Ishikawa (cell line): ENCODE results near the gene FLNC.

ENCODE experiments used
- CEBPB ChIP-seq: IDR thresholded peaks from 2 replicates; pipeline ENCODE4 v1.6.1; 2012
- CREB1 ChIP-seq: IDR thresholded peaks from 2 replicates; pipeline ENCODE4 v1.6.1; 2012; ENCODE audit warnings: low read depth
- EGR1 ChIP-seq: IDR thresholded peaks from 2 replicates; pipeline ENCODE4 v1.6.1; 2012
- EP300 ChIP-seq: IDR thresholded peaks from 2 replicates; pipeline ENCODE4 v1.6.1; 2012; ENCODE audit warnings: borderline replicate concordance
- FOXM1 ChIP-seq: IDR thresholded peaks from 2 replicates; pipeline ENCODE4 v1.6.1; 2012; ENCODE audit warnings: low read depth, borderline replicate concordance
- MAX ChIP-seq: IDR thresholded peaks from 2 replicates; pipeline ENCODE4 v1.6.1; 2012
- NFIC ChIP-seq: IDR thresholded peaks from 2 replicates; pipeline ENCODE4 v1.6.1; 2012
- RAD21 ChIP-seq: IDR thresholded peaks from 2 replicates; pipeline ENCODE4 v1.6.1; 2012; ENCODE audit warnings: low read depth
- REST ChIP-seq: IDR thresholded peaks from 2 replicates; pipeline ENCODE4 v1.6.1; 2012; ENCODE audit warnings: low read depth, mild to moderate bottlenecking
- TAF1 ChIP-seq: IDR thresholded peaks from 2 replicates; pipeline ENCODE4 v1.6.1; 2012; ENCODE audit warnings: low read depth, mild to moderate bottlenecking
- TCF12 ChIP-seq: IDR thresholded peaks from 2 replicates; pipeline ENCODE4 v1.6.1; 2012; ENCODE audit warnings: low read depth
- TEAD4 ChIP-seq: IDR thresholded peaks from 2 replicates; pipeline ENCODE4 v1.6.1; 2012
- USF1 ChIP-seq: IDR thresholded peaks from 2 replicates; pipeline ENCODE4 v1.6.1; 2012
- YY1 ChIP-seq: IDR thresholded peaks from 2 replicates; pipeline ENCODE4 v1.6.1; 2012; ENCODE audit warnings: low read depth
- ZBTB7A ChIP-seq: IDR thresholded peaks from 2 replicates; pipeline ENCODE4 v1.6.1; 2012; ENCODE audit warnings: low read depth

The FLNC gene

GRCh38 chr7:128893251-128894100 is 63.3 kb downstream of the FLNC start:
- TF ChIP-seq YY1 (no peak), TCF12 (peak; percentile 80; the same call in 1 of the 2 replicates), NFIC (peak; percentile 46; the same call in 1 of the 2 replicates), TAF1 (no peak), FOXM1 (no peak), RAD21 (no peak), CREB1 (no peak), CEBPB (no peak), REST (no peak), ZBTB7A (peak; percentile 57; the same call in 1 of the 2 replicates), TEAD4 (peak; percentile 56; the same call in 1 of the 2 replicates), EP300 (peak; percentile 47; the same call in 1 of the 2 replicates), MAX (peak; percentile 76), EGR1 (no peak), USF1 (no peak)

GRCh38 chr7:128894101-128894440 is 63.9 kb downstream of the FLNC start:
- TF ChIP-seq ZBTB7A = no peak
- no peak for TF ChIP-seq EP300
- no peak for TF ChIP-seq TEAD4
- no peak for TF ChIP-seq TAF1
- no peak for TF ChIP-seq CREB1
- no peak for TF ChIP-seq MAX

GRCh38 chr7:128895320-128895719 is 65.1 kb downstream of the FLNC start:
- TF ChIP-seq CREB1 = no peak
- no peak for TF ChIP-seq CEBPB
- no peak for TF ChIP-seq REST
- no peak for TF ChIP-seq YY1
- no peak for TF ChIP-seq TEAD4
- no peak for TF ChIP-seq EGR1
- no peak for TF ChIP-seq EP300
- no peak for TF ChIP-seq RAD21
- TF ChIP-seq TCF12 = no peak
- no peak for TF ChIP-seq MAX

GRCh38 chr7:128899392-128899791 is 69.2 kb downstream of the FLNC start:
- TF ChIP-seq YY1 (no peak), REST (no peak), USF1 (no peak), FOXM1 (no peak), TEAD4 (no peak), CREB1 (no peak), EGR1 (no peak), CEBPB (no peak), MAX (no peak), TAF1 (no peak), TCF12 (no peak), NFIC (no peak), ZBTB7A (no peak), RAD21 (no peak), EP300 (no peak)
